GM18951 (cell line): ENCODE results near the gene RAD23B.

Experiments
- POLR2A ChIP-seq: IDR thresholded peaks from 4 replicates; pipeline ENCODE4 v1.6.1; 2011; ENCODE audit warnings: mild to moderate bottlenecking; ENCODE audit not compliant: insufficient read length, insufficient read depth; ENCODE audit errors: extremely low read depth
- in situ Hi-C: fragments of 300-500 bp; cut with MboI; formaldehyde crosslinking; loops from one replicate; pipeline ENCODE4 v1.12.0; 2022; ENCODE audit warnings: low sequenced_read_pairs, mixed read lengths, inconsistent platforms; ENCODE audit not compliant: unreplicated experiment

Gene RAD23B

DNA sequence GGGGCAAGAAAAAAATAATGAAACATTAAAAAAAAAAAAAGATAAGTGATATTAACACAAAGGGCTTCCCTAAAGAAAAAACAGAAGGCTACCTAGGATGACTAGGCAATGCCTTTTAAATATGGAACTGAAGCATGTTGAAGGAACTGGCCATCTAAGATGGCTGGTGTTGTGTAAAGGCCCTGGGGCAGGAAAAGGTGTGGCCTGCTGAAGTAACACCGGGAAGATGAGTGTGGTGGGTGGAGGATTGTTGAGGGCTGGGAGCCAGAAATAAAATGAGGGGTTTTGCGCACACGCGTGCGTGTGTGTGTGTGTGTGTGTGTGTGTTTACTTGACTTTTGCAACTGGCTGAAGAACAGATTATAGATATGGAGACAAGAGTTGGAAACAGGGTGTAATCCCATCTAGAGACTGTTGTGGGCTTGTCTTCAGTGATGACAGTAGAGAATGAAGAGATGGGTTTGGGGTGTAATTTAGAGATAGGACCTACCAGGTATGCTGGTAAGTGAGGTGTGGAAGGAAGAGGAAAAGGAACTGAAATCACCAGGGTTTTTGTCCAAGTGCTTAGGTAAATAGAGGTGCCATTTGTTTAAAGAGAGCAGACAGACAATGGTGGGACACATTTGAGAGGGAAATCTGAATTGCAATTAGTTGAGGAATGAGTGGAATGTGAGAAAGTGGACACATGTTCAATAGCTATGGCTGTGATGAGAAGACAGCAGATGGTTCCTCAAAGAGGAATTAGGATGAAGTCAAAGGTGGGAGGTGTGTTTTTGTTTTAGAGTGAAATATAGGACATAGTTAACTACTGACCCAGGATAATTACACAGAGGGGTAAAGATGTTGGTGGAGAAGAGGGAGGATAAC lies 33.9 kb downstream of the RAD23B start:
- no peak for TF ChIP-seq POLR2A
- in situ Hi-C loops, result no loop called here

DNA sequence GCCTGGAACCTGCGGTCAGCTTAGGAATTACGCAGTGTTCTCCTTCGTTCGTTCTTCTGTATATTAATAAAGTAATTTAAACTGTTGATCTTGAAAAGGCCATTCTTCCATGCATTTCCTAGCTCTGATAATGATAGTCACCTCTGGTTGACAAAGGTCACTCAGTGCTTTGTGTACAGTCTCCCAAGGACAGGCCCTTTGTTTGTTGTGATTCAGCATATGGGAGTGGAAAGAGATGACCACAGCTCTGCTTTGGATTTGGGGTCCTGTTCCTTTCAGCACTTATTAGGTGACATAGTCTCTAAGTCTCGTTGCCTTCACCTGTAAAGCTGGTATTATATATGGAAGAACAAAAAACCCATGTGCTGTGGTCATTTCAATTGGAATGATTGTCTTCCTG lies 39.6 kb downstream of the RAD23B start:
- in situ Hi-C loops, result no loop called here
- no peak for TF ChIP-seq POLR2A

DNA sequence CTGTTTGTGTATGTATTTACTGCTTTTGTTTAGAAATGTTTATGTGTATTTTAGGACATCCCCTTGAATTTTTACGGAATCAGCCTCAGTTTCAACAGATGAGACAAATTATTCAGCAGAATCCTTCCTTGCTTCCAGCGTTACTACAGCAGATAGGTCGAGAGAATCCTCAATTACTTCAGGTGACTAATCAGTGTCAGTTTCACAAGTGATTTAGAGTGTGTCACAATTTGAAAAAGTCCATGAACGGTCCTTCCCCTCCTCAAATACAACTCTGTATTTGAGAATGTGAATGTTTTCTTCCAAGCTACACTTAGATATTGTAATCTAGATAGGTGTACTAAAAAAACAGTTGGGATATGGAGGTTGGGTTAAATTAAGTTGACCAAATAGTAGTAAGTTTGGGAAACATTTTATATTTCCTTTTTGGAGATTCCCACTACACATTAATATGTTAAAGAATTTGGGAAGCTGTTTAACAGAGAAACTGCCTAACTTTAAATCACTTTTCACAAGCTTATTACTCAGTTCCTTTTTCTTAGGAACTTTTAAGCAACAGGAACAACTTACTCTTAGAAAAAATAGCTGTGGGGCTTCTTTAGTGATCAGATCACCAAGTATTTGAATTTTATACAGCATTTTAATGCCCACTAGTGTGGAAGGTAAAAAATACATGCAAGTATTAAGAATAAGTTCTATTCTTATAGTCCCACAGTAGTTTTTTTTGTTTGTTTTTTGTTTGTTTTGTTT lies 40.9 kb downstream of the RAD23B start:
- in situ Hi-C loops, result no loop called here
- TF ChIP-seq POLR2A, result no peak

DNA sequence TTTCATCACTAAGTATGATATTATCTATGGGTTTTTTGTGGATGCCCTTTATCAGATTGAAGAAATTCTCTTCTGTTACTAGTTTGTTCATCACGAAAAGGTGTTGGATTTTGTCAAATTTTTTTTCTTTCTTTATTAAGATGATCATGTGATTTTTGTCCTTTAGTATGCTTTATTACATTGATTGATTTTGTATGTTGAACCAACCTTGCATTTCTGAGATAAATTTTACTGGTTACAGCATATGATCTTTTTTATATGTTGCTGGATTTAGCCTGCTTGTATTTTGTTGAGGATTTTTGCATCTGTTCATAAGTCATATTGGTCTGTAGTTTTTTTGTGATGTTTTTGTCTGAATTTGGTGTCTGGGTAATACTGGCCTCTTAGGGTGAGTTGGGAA lies 42.8 kb downstream of the RAD23B start:
- in situ Hi-C loops, result no loop called here

DNA sequence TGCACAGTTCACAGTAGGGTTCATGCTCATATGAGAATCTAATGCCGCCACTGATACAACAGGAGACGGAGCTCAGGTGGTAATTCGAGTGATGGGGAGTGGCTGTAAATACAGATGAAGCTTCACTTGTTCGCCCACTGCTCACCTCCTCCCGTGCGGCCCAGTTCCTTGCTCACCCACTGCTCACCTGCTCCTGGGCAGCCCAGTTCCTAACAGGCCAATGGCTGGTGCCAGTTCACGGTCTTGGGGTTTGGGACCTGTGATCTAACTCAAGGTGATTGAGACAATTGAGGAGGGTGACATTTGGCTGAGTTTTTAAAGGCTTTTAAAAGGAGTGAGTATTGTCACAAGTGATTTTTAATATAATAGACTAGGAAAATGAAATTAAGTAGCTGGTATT lies 45.4 kb downstream of the RAD23B start:
- in situ Hi-C loops, result no loop called here

More for the DNA sequence above, 42.8 kb downstream of the RAD23B start:
- no peak for TF ChIP-seq POLR2A

DNA sequence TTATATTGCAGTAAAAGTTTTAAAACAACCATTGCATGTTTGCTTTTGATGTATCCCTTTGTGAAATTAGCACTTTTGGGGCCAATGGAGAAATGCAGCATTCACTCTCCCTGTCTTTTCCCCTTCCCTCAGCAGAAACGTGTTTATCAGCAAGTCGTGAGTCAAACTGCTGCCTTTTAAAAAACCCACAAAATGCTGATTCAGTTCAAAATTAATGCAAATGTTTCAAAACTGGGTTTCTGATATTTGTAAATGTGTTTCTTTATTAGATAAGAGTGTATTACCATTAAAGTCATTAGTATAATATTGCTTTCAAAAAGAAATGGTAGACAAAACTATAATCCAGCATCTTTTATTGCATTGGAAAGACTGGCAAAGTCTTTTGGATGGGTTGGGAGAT lies 47.3 kb downstream of the RAD23B start:
- no peak for TF ChIP-seq POLR2A
- in situ Hi-C loops, result no loop called here

More for the DNA sequence above, 45.4 kb downstream of the RAD23B start:
- no peak for TF ChIP-seq POLR2A

DNA sequence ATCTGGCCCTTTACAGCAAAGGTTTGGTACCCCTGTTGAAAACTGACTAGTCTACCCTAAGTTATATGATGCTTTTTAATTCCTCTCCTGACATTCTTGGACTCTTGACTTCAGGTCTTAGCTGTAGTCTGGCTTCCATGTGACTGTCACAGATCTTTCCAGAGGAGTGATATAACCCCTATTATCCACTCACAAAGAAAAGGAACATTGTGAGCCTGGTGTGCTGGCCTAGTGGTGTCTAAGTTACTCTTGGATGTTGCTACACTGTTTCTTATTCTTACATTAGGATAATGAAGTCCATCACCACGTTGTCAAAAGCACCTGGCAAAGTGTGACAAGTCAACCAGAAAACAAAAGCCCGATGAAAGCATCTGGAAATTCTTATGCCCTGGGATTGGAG lies 49.8 kb downstream of the RAD23B start:
- TF ChIP-seq POLR2A, result no peak
- in situ Hi-C loops, result no loop called here

DNA sequence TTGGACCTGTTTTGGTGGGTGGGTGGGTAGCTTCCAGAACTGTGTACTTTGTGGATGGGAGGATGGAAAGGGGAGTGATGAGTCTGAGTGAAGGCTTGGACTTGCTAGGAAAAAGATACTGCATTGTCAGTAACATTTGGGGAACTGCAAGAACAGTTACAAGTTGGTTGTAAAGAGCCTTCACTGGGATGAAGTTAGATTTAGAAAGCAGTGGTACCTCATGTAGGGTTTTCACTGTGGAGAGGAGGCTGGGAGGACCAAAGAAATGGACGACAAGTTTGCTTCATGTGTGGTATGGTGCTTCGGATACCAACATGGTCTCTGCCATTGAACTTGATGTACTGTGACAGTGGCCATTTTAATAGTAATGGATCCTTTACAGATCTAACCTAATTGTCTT lies 50.3 kb downstream of the RAD23B start:
- in situ Hi-C loops, result no loop called here
- TF ChIP-seq POLR2A, result no peak

DNA sequence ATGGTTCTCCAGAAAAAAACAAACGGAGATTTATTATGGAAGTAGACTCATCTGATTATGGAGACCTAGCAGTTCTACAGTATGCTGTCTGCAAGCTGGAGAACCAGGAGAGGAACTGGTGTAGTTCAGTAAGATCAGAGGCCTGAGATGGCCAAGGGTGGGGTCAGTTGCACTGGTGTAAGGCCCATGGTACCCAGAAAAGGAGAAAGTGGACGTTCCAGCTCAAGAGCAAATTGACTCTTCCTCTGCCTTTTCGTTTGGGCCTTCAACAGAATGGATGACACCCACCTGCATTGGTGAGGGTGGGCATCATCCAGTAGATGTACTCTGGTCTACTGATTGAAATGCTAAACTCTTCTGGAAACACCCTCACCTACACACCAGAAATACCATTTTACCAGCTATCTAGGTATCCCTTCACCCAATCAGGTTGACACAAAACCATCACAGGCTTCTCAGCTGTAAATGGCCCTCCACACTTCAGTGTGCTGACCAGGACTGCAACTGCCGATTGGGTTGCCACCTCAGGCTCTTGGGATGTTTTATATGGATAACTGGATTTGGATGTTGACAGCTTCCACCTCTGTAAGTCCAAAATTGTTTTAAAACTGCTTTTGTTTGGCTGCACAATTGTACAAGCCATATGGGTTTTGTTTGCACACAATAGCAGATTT lies 51.2 kb downstream of the RAD23B start:
- in situ Hi-C loops, result no loop called here
- no peak for TF ChIP-seq POLR2A

DNA sequence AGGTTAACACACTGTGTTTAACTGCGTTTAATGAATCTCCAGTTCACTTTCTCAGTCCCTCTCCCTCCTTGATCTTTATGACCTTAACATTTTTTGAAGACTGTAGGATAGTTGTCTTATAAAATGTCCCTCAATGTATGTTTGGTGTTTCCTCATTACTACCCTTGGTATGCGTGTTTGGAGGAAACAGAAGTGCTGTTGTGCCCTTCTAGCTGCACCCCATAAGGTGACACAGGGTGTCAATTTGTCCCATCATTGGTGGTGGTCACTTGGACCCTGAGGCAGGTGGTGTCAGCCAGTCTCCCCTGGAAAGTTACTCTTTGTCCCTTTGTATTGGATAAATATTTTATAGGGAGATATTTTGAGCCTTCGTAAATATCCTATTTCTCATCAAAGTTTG lies 52.3 kb downstream of the RAD23B start:
- no peak for TF ChIP-seq POLR2A
- in situ Hi-C loops, result no loop called here

DNA sequence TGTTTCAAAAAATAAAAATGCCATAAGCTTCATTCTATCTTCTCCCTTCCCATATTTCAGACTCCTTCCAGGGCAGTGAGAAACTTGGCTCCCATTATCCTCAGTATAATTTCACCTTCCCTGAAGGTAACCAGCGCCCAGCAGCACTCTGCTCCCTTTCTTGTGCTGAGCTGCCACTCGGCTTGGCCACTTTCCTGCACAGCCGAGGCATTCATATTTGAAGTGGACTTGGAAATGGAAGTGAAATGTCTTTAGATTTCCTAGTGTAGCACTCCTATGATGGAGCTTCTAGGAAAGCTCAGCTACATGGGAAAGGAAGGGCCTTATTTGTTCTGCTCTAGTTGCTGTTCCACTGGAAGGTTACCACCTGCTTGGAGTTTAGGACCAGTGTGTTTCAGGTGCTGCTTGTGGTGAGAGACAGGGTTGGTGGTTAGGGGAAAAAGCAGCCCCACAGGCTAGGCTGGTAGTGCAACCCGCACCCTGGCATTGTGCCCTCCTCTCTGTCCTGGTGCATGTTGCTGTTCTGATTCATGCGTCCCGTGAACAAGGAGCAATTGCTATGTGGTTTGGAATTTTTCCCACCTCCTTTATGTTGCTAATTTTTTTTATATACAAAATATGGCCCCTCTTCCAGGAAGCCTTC lies 53.8 kb downstream of the RAD23B start:
- in situ Hi-C loops, result no loop called here

DNA sequence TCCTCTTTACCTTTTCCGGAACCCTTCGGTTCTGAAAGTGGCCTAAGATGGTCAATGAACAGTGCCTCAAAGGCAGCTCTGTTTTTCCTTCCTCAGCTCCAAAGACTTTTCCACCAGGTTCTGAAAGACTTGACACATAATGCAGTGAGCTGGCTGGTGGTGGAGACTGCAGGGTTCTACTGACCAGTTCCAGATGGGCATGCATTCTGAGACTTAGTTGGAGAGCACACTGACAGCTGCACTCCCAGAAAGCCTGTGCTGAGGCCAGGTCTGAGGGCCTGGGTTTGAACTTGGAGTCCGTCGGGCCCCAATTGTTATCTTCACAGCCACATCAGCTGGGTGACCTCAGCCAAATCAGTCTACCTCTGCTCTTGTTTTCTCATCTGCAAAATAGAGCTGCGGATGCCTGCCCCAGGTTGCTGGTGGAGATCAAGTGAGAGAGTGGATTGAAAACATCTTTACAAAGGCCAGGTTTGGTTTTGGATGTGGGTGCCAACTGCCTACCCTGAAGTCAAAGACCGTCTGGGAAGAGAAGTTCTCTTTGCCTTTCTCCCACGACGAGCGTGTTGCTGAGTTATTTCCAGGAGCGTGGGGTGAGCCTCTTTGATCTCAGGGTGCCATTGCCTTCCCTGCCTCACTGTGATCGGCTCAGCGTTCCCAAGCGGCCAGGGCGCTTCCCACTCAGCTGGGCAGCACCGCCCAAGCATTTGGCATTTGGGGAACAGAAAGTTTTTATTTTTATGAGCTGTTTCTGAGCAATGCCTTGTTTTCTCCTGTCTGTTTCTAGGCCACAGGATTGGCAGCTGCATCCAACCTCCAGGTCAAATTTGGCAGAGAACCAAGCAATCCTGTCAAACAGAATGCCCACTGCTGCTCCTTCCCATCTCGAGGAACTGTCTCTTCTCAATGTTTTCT lies 54.9 kb downstream of the RAD23B start:
- in situ Hi-C loops, result no loop called here
- TF ChIP-seq POLR2A, result no peak

More for the DNA sequence above, 53.8 kb downstream of the RAD23B start:
- no peak for TF ChIP-seq POLR2A
